Endothelial cell of umbilical vein (primary cell): Measurements from ENCODE around the gene DNAJB11. TPM values are rescaled to one million over a fixed set of nuclear protein-coding genes. Genes with fewer than 3 reads are reported as not detected.

Source experiments
- BruUV-seq: library from RNA; stranded (reverse); fragments of 400-500 nt; replicated peaks from 2 replicates; lab custom pipeline; 2021; lab: Mats Ljungman, UMichigan
- CTCF ChIA-PET: fragments of 300-600, 350-600 bp; sonication (Branson Sonifier 250); formaldehyde crosslinking; loops from one replicate; lab custom pipeline; 2021; ENCODE audit warnings: antibody characterized with exemption, inconsistent platforms; lab: Charles Lee
- POLR2A ChIA-PET: fragments of 300-600, 350-600 bp; sonication (Branson Sonifier 250); formaldehyde crosslinking; loops from one replicate; lab custom pipeline; 2021; ENCODE audit warnings: antibody characterized with exemption, inconsistent platforms; lab: Charles Lee
- DNase-seq: peaks from one replicate; pipeline ENCODE4 v3.0.0-alpha.2; 2011; ENCODE audit warnings: low read depth, low spot score
- FAIRE-seq: peaks from 2 replicates; lab custom pipeline; 2011; peaks lifted over from hg19 to GRCh38; lab: Jason Lieb, UNC
- H2AFZ ChIP-seq: 2 replicates; pipeline ENCODE4 v1.6.0; 2012; ENCODE audit warnings: low read depth, low read length, control low read depth, inconsistent platforms
- H3K27ac ChIP-seq: 2 replicates; pipeline ENCODE4 v1.5.1; 2011; ENCODE audit warnings: low read depth, mild to moderate bottlenecking, control low read depth, low read length, moderate library complexity; ENCODE audit not compliant: insufficient read depth
- H3K27me3 ChIP-seq, 2 experiments: 2 replicates each; pipeline versions ENCODE4 v1.6.0 to v1.6.1; 2011; ENCODE audit warnings: low read length in 2 of 2, mixed read lengths in 1 of 2; ENCODE audit not compliant: control insufficient read depth in 2 of 2, insufficient read depth in 2 of 2
- H3K36me3 ChIP-seq, 2 experiments: 2 replicates in 1 of 2; 3 replicates in 1 of 2; pipeline ENCODE4 v1.5.1; 2011; ENCODE audit warnings: low read length in 2 of 2, mild to moderate bottlenecking in 1 of 2, moderate library complexity in 1 of 2; ENCODE audit not compliant: control insufficient read depth in 2 of 2, insufficient read depth in 2 of 2; ENCODE audit errors: extremely low read depth in 1 of 2
- H3K4me1 ChIP-seq: 3 replicates; pipeline ENCODE4 v1.5.1; 2011; ENCODE audit warnings: mild to moderate bottlenecking, low read length; ENCODE audit not compliant: control insufficient read depth, insufficient read depth; ENCODE audit errors: extremely low read depth
- H3K4me2 ChIP-seq: 2 replicates; pipeline ENCODE4 v1.6.1; 2011; ENCODE audit warnings: low read length, control low read depth, mixed read lengths; ENCODE audit not compliant: insufficient read depth
- H3K4me3 ChIP-seq, 3 experiments: fragments of 200-600 bp in 1 of 3; sonication (generic), shearing (Covaris generic) in 1 of 3; replicated peaks in 1 of 3; 2 replicates each; pipeline ENCODE4 v1.5.1; 2011 to 2016; ENCODE audit warnings: control low read depth in 3 of 3, low read length in 3 of 3, mild to moderate bottlenecking in 2 of 3, inconsistent platforms in 1 of 3, low read depth in 1 of 3, moderate library complexity in 1 of 3; ENCODE audit not compliant: insufficient read depth in 1 of 3
- H3K79me2 ChIP-seq: 2 replicates; pipeline ENCODE4 v1.6.0; 2012; ENCODE audit warnings: low read length, inconsistent platforms; ENCODE audit not compliant: control insufficient read depth, insufficient read depth
- H3K9ac ChIP-seq: replicated peaks from 2 replicates; pipeline ENCODE3; 2011; ENCODE audit warnings: low read length, control low read depth; ENCODE audit not compliant: insufficient read depth; ENCODE audit errors: extremely low read depth
- H3K9me1 ChIP-seq: replicated peaks from 3 replicates; pipeline ENCODE4 v1.6.0; 2011; ENCODE audit warnings: mild to moderate bottlenecking, low read length; ENCODE audit not compliant: control insufficient read depth, insufficient read depth; ENCODE audit errors: extremely low read depth
- H3K9me3 ChIP-seq: replicated peaks from 2 replicates; pipeline ENCODE4 v1.5.1; 2012; ENCODE audit warnings: low read length, inconsistent platforms; ENCODE audit not compliant: control insufficient read depth, insufficient read depth
- H4K20me1 ChIP-seq: replicated peaks from 2 replicates; pipeline ENCODE3; 2011; ENCODE audit warnings: mild to moderate bottlenecking, low read length; ENCODE audit not compliant: control insufficient read depth, insufficient read depth; ENCODE audit errors: extremely low read depth
- CTCF ChIP-seq, 2 donors: IDR thresholded peaks; 1 replicate in 1 of 2; 2 replicates in 1 of 2; pipeline ENCODE4 v1.5.1; 2011; ENCODE audit warnings: low read length in 2 of 2, mild to moderate bottlenecking in 2 of 2, moderate library complexity in 2 of 2, control low read depth in 1 of 2, inconsistent platforms in 1 of 2, low read depth in 1 of 2; ENCODE audit not compliant: insufficient read depth in 1 of 2; ENCODE audit errors: extremely low read depth in 1 of 2
- EZH2 ChIP-seq: IDR thresholded peaks from 2 replicates; pipeline ENCODE4 v1.6.1; 2012; ENCODE audit warnings: borderline replicate concordance, low read depth, mild to moderate bottlenecking, moderate library complexity, low read length, inconsistent platforms; ENCODE audit not compliant: severe bottlenecking
- FOS ChIP-seq: IDR thresholded peaks from 2 replicates; pipeline ENCODE4 v1.6.1; 2011; ENCODE audit warnings: mild to moderate bottlenecking, low read length, moderate library complexity, borderline replicate concordance; ENCODE audit not compliant: insufficient read depth
- JUN ChIP-seq: IDR thresholded peaks from 2 replicates; pipeline ENCODE4 v1.6.1; 2011; ENCODE audit warnings: borderline replicate concordance, low read depth; ENCODE audit not compliant: insufficient read length, insufficient read depth
- MAX ChIP-seq: IDR thresholded peaks from 2 replicates; pipeline ENCODE4 v1.6.1; 2011; ENCODE audit not compliant: insufficient read depth, insufficient read length
- dilution Hi-C: fragments of 300-500 bp; cut with MboI; formaldehyde crosslinking; loops from one replicate; pipeline ENCODE4 v1.15.0; 2019; ENCODE audit warnings: low sequenced_read_pairs; ENCODE audit not compliant: extremely low pct_ligation_motif_present
- intact Hi-C: fragments of 100-400 bp; cut with micrococcal nuclease; formaldehyde crosslinking; loops from one replicate; pipeline ENCODE4 v1.10.0; 2022
- polyA plus RNA-seq, 4 experiments: library from polyadenylated mRNA; depleted of rRNA in 3 of 4; stranded (reverse) in 3 of 4; unstranded in 1 of 4; fragments of >200 nt; gene quantifications; 2 replicates each; pipeline versions ENCODE4 v1.2.1 to v1.2.3, GENCODE V29; 2011 to 2012; ENCODE audit warnings: missing spikeins in 1 of 4
- total RNA-seq: library from RNA; stranded (reverse); gene quantifications from 2 replicates; pipeline ENCODE4 v1.2.3, GENCODE V29; 2021

Gene DNAJB11
- total and polyA plus RNA-seq, 2 donors (not counting 3 experiments of a cell fraction or from before 2014, with no cell fraction given): 39.5 to 87.6 TPM

DNA sequence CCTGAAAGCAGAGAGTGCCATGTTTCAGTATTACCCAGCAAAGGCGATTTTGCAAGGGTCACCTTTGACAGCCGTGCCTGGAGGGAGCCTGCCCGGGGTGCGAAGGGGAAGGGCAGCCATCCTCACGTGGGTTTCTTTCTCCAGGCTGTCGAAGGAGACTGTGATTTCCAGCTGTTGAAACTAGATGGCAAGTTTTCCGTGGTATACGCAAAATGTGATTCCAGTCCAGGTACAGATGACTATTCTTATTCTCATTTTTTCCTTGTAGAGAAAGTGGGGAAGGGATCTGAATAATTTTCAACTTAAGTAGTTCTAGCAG is 45.7 kb downstream of the DNAJB11 start:
- Histone ChIP-seq H2AFZ (no peak overlapping the region), H3K27me3 (peaks cover 5 to 19% of the 10 kb centered on the region in 2 experiments), H3K9ac (no peak overlapping the region), H3K4me1 (peaks cover 5% of the 10 kb centered on the region), H3K9me1 (no peaks in the 10 kb centered on the region), H4K20me1 (no peaks in the 10 kb centered on the region), H3K4me3 (no peak overlapping the region), H3K9me3 (no peaks in the 10 kb centered on the region), H3K27ac (no peak overlapping the region), H3K79me2 (no peaks in the 10 kb centered on the region), H3K4me2 (no peak overlapping the region), H3K36me3 (no peaks in the 10 kb centered on the region)
- ChIA-PET CTCF (interaction anchor here (1.0 to 6.1 kb wide), 32 partner anchors 8 to 956 kb away, joined by 3 to 195 read pairs (median 7); partner anchors contain the start of genes DNAJB11 and EIF4A2), POLR2A (no interaction called here)
- intact Hi-C loops (loop anchor here (2.0 to 10.0 kb wide), 3 partner anchors 45 to 633 kb away; partner anchors contain the start of gene DNAJB11), dilution Hi-C loops (no loop called here)
- no TSS peak for BruUV-seq
- no peak for FAIRE-seq
- TF ChIP-seq FOS: no peak
- no peak for TF ChIP-seq MAX
- no peak for TF ChIP-seq EZH2
- DNase-seq: no peak

DNA sequence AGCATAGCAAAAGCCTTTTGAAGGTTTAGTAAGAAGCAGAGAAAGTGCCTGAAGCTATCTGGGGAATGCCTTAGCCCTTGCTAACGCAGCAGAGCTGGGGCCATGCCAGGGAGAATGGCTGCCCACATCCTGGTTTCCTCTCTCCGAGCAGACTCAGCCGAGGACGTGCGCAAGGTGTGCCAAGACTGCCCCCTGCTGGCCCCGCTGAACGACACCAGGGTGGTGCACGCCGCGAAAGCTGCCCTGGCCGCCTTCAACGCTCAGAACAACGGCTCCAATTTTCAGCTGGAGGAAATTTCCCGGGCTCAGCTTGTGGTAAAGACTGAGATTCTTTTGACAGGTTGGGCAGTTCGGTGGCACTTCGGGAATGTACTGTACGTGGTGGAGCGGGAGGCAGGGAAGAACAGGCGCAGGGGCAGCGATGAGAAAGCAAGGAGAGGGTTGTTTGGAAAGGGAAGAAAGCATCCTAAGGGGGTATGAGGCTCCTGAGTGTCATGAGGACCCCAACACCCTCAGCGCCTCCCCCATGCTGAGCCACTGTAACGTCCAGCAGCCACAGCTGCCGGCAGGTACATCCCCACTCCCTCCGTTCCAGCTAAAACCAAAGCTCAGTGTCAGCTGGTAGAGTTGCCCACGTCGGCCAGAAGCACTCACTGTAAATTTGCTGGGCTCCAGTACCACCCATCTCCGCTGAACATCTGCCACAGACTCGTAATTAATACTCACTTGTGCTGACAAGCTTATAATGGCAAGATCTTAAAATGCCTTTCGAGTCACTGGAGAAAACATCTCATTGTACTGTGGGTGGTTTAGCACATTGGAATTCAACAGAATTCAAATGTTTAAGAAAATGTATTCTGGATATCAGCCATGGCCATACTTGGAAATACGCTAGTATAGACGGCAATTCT is 46.8 kb downstream of the DNAJB11 start:
- H3K9me1 ChIP-seq: no peaks in the 10 kb centered on the region
- no peak overlapping the region for H3K4me3 ChIP-seq
- DNase-seq (peak; percentile 83), FAIRE-seq (peak; percentile 98)
- no peaks in the 10 kb centered on the region for H4K20me1 ChIP-seq
- POLR2A ChIA-PET: interaction anchor here (1.0 kb wide), 2 partner anchors 47 to 156 kb away, joined by 3 read pairs; partner anchors contain the start of gene DNAJB11
- H3K27me3 ChIP-seq: peaks cover 4 to 19% of the 10 kb centered on the region in 2 experiments
- no peaks in the 10 kb centered on the region for H3K9me3 ChIP-seq
- intact Hi-C loops (loop anchor here (1.0 to 10.0 kb wide), 5 partner anchors 46 to 634 kb away; partner anchors contain the start of gene DNAJB11), dilution Hi-C loops (no loop called here)
- TF ChIP-seq JUN: no peak
- TF ChIP-seq CTCF (IDR thresholded peaks at IDR 0.05; ENCODE audit: extremely low read depth in 1 of 2, insufficient read depth in 1 of 2, low read depth in 1 of 2, low read length in 2 of 2): peak; percentile 98
- no peak overlapping the region for H3K9ac ChIP-seq
- H3K4me2 ChIP-seq: no peak overlapping the region
- no peaks in the 10 kb centered on the region for H3K36me3 ChIP-seq
- H3K27ac ChIP-seq: no peak overlapping the region
- no peaks in the 10 kb centered on the region for H3K79me2 ChIP-seq
- H3K4me1 ChIP-seq: peaks cover 5% of the 10 kb centered on the region
- BruUV-seq: no TSS peak
- CTCF ChIA-PET: interaction anchor here (0.5 to 6.1 kb wide), 52 partner anchors 9 to 957 kb away, joined by 3 to 195 read pairs (median 5); partner anchors contain the start of genes DNAJB11, EIF4A2 and RPL39L
- H2AFZ ChIP-seq: peak overlapping the region; percentile 19
